ENCODE measurements around the gene MEI4. TPM values are rescaled to one million over a fixed set of nuclear protein-coding genes. Genes with fewer than 3 reads are reported as not detected.

The MEI4 gene
- total RNA-seq, 1 experiment from 2014 or later: not detected

- H4K20me1 ChIP-seq (ENCODE audit: insufficient read depth): no peaks in the 10 kb centered on the region
- DNase-seq (ENCODE audit: low read depth, low spot score): no peak
- no peak overlapping the region for H3K9ac ChIP-seq (ENCODE audit: low read length)
- no peaks in the 10 kb centered on the region for H3K4me1 ChIP-seq (ENCODE audit: control insufficient read depth in 1 of 2, insufficient read depth in 2 of 2, low read length in 2 of 2)
- BruUV-seq (replicated peaks): no TSS peak
- no peak overlapping the region for H3K4me3 ChIP-seq (replicated peaks in 1 of 2; ENCODE audit: low read depth in 1 of 2, low read length in 2 of 2)
- no peaks in the 10 kb centered on the region for H3K27me3 ChIP-seq (ENCODE audit: insufficient read depth, low read length)
- H3K36me3 ChIP-seq (ENCODE audit: control insufficient read depth in 1 of 2, insufficient read depth in 2 of 2, low read length in 2 of 2): no peaks in the 10 kb centered on the region
- no peak overlapping the region for H3K4me2 ChIP-seq (ENCODE audit: low read length)
- H2AFZ ChIP-seq (ENCODE audit: low read depth, low read length, poor library complexity, severe bottlenecking): no peak overlapping the region
- TF ChIP-seq CTCF (IDR thresholded peaks at IDR 0.05 in 2 of 3, conservative IDR thresholded peaks at IDR 0.05 in 1 of 3; ENCODE audit: borderline replicate concordance in 1 of 3, insufficient read depth in 1 of 3, low read depth in 2 of 3, low read length in 2 of 3) (no peak), CEBPB (IDR thresholded peaks at IDR 0.05; ENCODE audit: low read depth) (no peak), FOSL1 (IDR thresholded peaks at IDR 0.05; ENCODE audit: low read depth) (no peak), SIN3A (IDR thresholded peaks at IDR 0.05; ENCODE audit: low read depth) (no peak), EZH2 (IDR thresholded peaks at IDR 0.05) (no peak), POLR2A (IDR thresholded peaks at IDR 0.05; ENCODE audit: borderline replicate concordance, extremely low read depth, insufficient read depth, insufficient read length) (no peak), EZH2phosphoT487 (IDR thresholded peaks at IDR 0.05; ENCODE audit: borderline replicate concordance) (no peak), MAX (IDR thresholded peaks at IDR 0.05) (no peak), POLR2AphosphoS5 (IDR thresholded peaks at IDR 0.05; ENCODE audit: low read depth, low read length) (no peak), EGR1 (IDR thresholded peaks at IDR 0.05; ENCODE audit: low read depth) (no peak), CBX3 (IDR thresholded peaks at IDR 0.05; ENCODE audit: low read depth) (no peak), SRF (IDR thresholded peaks at IDR 0.05; ENCODE audit: low read depth) (no peak), ZFX (IDR thresholded peaks at IDR 0.05) (no peak), TCF7L2 (IDR thresholded peaks at IDR 0.05; ENCODE audit: borderline replicate concordance, extremely low read depth, insufficient read depth, insufficient read length) (no peak), YY1 (IDR thresholded peaks at IDR 0.05; ENCODE audit: extremely low read depth, insufficient replicate concordance, low read depth, low read length) (no peak)
- RAD21 ChIA-PET (ENCODE audit: low non-redundant PET in 1 of 2, low total read pairs in 2 of 2, uncharacterized antibody in 2 of 2, unreplicated experiment in 2 of 2): no interaction called here
- no peak for ATAC-seq
- H3K27ac ChIP-seq (ENCODE audit: low read depth, low read length): no peak overlapping the region
- no peaks in the 10 kb centered on the region for H3K9me3 ChIP-seq (ENCODE audit: control insufficient read depth in 1 of 2, insufficient read depth in 1 of 2, low read depth in 1 of 2, low read length in 2 of 2)
- POLR2A ChIA-PET: no interaction called here
- H3K79me2 ChIP-seq (ENCODE audit: insufficient read depth, low read length): no peaks in the 10 kb centered on the region
- no peaks in the 10 kb centered on the region for H3K9me2 ChIP-seq (ENCODE audit: insufficient read depth)
- intact Hi-C loops (cut with micrococcal nuclease): no loop called here
- CTCF ChIA-PET: interaction anchor here (1.6 kb wide), 1 partner anchor 13 kb away, joined by 5 read pairs; no protein-coding TSS in a partner anchor
Observed at GRCh38 chr6:77633471-77633870, 19.4 kb upstream of the MEI4 start.

All from HCT116 (cell line).